GM21723 (cell line): ENCODE results near the gene MMP24.
A peak's percentile ranks its signal among the peaks of the same experiment; 100 is the strongest.
"Not testable (repeated sequence)": the region's sequence is repeated elsewhere in the genome, so short reads cannot be mapped to it uniquely, and the experiment has no call there.

Source experiments
- ATAC-seq: cut with Tn5 transposase; IDR thresholded peaks from one replicate; pipeline ENCODE4 v1.9.1; 2021; ENCODE audit warnings: mild to moderate bottlenecking, moderate library complexity; ENCODE audit not compliant: unreplicated experiment

The MMP24 gene

DNA sequence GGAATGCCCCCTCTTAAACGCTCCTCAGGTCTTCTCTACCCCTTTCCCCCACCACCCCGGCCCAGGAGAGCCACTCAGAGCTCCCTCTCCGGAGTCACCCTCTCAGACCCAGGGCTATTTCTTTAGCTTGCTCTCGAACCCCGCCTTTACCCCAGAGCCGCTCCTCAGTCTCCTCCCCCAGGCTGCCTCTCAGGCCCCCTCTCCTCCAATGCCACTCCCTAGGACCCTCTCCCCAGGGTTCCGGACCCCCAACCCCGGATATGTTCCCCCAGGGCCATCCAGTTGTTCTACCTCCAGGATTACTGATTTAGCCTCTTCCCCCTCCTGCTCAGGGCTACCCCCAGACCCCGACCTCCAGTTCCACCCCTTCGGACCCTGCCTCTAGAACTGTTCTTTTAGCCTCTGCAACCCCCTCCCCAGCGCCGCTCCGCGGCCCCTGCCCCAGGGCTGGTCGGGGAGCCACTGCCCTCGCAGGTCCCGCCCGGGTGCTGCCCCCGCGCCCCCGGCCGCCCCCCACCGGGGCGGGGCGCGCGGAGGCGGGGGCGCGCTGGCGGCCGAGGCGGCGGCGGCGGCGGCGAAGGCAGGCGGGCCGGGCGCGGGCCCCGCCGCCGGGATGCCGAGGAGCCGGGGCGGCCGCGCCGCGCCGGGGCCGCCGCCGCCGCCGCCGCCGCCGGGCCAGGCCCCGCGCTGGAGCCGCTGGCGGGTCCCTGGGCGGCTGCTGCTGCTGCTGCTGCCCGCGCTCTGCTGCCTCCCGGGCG lies at the start of gene MMP24:
MMP24 (plus strand) TSS at position 565 of the 758 bp plus-strand sequence; CDS start at position 614, 49 bp downstream.
- ATAC-seq, result no peak

DNA sequence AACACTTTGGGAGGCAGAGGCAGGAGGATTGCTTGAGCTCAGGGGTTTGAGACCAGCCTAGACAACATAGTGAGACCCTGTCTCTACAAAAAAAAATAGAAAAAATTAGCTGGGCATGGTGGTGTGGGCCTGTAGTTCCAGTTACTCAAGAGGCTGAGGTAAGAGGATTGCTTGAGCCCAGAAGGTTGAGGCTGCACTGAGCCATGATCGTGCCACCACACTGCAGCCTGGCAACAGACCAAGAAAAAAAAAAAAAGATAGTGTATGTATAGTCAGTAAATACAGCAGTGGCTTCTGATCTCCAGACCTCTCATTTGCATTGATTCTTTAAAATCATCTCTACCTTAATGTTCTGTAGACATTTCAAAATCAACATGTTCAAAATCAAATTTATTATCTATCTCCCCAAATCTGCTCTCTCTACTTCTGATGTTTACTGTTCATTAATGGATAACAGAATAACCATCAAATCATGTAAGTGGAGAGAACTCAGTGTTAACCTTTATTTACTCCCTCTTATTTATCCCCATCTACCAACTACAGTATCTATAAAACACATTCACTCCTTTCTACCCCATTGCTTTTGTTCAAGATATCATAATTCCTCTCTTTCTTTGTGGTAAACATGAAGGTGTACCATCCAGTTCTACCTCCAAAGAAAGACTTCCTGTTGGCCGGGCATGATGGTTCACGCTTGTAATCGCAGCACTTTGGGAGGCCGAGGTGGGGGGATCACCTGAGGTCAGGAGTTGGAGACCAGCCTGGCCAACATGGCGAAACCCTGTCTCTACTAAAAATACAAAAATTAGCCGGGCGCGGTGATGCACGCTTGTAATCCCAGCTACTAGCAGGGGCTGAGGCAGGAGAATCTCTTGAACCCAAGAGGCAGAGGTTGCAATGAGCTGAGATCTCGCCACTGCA lies 46.9 kb upstream of the MMP24 start:
- no peak for ATAC-seq

- no peak for ATAC-seq
Observed at GRCh38 chr20:35180266-35180665, 46.2 kb upstream of the MMP24 start.

DNA sequence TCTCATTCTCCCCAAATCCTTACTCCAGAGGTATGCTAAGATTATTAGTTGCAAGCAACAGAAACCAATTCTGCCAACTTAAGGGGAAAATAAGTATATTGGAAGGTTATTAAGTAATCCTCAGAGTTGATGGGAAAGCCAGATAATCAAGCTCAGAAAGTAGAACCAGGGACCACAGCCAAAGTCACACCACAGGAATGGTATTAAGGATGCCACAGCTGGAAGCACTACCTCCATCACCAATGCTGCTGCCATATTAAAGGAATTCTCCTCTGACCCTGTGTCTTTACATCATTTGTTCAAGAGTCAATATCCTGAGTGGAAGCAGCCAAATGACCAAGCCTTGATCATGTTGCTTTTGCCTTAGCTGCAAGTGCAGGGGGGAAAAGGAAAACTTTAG lies 44.8 kb upstream of the MMP24 start:
- ATAC-seq, result no peak

DNA sequence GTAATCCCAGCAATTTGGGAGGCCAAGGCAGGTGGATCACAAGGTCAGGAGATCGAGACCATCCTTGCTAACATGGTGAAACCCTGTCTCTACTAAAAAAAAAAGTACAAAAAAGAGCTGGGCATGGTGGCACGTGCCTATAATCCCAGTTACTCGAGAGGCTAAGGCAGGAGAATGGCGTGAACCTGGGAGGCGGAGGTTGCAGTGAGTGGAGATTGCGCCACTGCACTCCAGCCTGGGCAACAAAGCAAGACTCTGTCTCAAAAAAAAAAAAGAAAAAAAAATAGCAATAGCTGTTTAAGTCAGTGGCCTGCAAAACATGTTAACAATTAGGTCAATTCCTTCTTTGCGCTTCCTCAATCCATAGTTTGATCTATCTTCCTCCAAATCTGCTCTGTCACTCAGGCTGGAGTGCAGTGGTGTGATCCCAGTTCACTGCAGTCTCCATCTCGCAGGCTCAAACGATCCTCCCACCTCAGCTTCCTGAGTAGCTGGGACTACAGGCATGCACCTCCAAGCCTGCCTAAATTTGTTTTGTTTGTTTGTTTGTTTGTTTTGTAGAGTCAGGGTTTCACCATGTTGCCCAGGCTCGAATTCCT lies 39.7 kb upstream of the MMP24 start:
- not testable (repeated sequence) for ATAC-seq

DNA sequence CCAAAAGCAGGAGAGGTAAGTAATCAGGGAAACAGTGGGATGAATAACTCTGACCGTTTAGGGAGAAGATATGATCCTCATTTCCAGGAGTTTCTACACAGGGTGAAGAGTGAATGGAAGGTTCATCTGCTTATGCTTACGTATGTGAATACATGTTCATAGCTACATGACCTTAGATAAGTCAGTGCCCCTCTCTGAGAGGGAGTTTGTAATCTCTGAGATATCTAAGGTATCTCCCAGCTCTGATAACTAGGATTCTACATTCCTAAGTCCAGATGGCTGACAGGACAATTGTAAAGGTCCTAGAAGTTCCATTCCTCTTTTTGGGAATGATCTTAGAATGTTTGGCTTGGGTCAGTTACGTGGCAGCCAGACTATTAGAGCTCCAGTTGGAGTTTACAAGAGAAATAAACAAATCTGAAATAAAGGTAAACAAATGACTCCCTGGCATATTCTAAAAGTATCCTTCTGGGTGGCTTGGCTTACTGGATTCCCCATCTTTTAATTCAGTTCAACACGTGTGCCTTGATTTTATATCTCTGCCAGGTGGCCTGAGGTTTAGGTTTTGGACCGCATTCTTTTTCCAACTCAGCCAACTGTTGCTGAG lies 38.8 kb upstream of the MMP24 start:
- no peak for ATAC-seq

GRCh38 chr20:35189223-35189622 lies 37.3 kb upstream of the MMP24 start:
- ATAC-seq, result not testable (repeated sequence)

DNA sequence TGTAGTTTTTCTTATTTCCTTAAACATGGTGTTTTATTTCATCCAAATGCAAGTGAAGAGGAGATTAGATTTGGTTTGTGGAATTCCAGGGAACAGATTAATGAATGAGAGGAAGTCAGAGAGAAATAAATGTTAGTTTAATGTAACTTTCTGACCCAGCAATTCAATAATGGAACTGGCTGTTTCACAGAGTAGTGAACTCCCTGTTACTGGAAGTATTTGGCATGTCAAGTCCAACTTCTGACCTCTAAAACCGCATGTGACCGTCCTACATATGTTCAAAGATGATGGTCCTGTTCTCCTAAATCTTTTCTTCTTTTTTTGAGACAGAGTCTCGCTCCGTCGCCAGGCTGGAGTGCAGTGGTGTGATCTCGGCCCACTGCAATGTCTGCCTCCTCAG lies 35.9 kb upstream of the MMP24 start:
- ATAC-seq, result no peak

GRCh38 chr20:35191419-35192117 lies 34.9 kb upstream of the MMP24 start:
- ATAC-seq, result no peak

GRCh38 chr20:35192118-35192872 lies 34.2 kb upstream of the MMP24 start:
- no peak for ATAC-seq

DNA sequence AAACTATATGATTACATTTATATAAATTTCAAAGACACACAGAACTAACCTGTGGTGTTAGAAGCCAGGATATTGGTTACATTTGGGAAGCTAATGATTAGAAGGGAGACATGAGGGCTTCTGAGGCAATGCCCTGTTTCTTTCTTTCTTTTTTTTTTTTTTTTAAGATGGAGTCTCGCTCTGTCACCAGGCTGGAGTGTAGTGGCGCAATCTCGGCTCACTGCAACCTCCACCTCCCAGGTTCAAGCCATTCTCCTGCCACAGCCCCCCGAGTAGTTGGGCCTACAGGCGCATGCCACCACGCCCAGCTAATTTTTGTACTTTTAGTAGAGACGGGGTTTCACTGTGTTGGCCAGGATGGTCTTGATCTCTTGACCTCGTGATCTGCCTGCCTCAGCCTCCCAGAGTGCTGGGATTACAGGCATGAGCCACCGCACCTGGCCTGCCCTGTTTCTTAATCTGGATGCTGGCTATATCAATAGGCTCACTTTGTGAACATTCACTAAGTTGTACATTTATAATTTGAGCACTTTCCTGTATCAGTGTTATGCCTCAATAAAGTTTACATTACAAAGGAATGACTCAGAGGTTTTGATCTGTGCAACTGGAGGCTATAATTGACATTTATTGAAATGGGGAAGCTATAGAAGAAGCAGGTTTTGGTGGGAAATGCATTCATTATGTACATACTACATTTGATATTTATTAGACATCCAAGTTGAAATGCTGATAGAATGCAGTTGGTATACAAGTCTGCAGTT lies 33.3 kb upstream of the MMP24 start:
- not testable (repeated sequence) for ATAC-seq

- ATAC-seq, result no peak
Observed at GRCh38 chr20:35196313-35196712, 30.2 kb upstream of the MMP24 start.

DNA sequence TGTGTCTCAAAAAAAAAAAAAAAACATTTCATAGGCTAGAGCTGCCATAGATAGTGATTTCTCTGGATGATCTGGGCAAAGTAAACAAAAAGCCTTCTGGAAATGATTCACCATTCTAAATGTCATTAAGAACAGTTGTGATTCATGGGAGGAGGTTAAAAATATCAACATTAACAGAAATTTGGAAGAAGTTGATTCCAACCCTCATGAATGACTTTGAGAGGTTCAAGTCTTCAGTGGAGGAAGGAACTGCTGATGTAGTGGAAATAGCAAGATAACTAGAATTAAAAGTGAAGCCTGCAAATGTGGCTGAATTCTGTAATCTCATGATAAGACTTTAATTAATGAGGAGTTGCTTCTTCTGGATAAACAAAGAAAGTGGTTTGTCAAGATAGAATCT lies 26.8 kb upstream of the MMP24 start:
- no peak for ATAC-seq

DNA sequence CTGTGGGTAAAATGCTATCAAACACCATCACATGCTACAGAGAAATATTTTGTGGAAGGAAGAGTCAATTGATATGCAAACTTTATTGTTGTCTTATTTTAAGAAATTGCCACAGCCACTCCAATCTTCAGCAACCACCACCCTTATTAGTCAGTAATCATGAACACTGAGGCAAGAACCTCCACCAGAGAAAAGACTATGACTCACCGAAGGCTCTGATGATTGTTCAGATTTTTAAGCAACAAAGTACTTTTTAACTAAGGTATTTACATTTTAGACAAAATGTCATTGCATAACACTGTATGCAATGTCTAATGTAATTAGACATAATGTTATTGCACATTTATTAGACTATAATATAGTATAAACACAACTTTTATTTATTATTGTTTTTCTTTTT lies 26.2 kb upstream of the MMP24 start:
- ATAC-seq, result no peak

GRCh38 chr20:35201467-35201866 lies 25.0 kb upstream of the MMP24 start:
- ATAC-seq, result not testable (repeated sequence)

- ATAC-seq, result no peak
Observed at GRCh38 chr20:35206802-35207201, 19.7 kb upstream of the MMP24 start.

DNA sequence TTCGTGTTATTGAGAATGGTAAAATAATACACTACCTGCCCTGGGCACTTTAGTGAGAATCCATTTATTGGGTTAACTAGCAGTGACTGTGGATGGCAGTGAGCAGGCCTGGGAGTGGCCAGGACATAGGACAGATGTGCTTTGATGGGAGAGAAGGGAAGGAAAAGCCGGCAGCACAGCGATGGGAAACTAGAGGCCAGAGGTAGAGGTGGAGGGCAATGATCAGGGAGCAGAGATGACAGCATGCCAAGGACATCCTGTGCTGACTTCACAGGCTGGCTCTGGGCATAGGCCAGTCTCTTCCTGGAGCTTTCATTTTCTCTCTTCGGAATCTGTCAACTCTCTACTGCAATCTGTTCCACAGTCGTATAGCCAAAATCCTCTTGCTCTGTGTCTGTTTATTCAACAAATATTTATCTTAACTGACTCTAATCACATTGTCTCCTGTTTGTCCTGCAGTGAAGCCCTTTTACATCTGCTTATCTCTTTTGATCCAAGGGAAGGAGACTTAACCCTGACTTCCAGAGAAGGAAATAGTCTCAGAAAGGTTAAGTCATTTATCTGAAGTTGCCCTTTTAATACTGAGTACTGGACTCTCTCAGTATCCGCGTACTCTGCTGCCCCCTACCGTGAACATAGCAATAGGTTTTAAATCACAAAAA lies 18.4 kb upstream of the MMP24 start:
- peak; percentile 49 for ATAC-seq
